ENCODE results near the gene RAB42. TPM values are rescaled to one million over a fixed set of nuclear protein-coding genes. Genes with fewer than 3 reads are reported as not detected.
A peak's percentile ranks its signal among the peaks of the same experiment; 100 is the strongest.

The RAB42 gene
- total and polyA plus RNA-seq, 9 of the 15 experiments (the other 6 are each of a cell fraction or from before 2014, with no cell fraction given) = 0.07 to 0.14 (median 0.12) TPM; not detected in 6

DNA sequence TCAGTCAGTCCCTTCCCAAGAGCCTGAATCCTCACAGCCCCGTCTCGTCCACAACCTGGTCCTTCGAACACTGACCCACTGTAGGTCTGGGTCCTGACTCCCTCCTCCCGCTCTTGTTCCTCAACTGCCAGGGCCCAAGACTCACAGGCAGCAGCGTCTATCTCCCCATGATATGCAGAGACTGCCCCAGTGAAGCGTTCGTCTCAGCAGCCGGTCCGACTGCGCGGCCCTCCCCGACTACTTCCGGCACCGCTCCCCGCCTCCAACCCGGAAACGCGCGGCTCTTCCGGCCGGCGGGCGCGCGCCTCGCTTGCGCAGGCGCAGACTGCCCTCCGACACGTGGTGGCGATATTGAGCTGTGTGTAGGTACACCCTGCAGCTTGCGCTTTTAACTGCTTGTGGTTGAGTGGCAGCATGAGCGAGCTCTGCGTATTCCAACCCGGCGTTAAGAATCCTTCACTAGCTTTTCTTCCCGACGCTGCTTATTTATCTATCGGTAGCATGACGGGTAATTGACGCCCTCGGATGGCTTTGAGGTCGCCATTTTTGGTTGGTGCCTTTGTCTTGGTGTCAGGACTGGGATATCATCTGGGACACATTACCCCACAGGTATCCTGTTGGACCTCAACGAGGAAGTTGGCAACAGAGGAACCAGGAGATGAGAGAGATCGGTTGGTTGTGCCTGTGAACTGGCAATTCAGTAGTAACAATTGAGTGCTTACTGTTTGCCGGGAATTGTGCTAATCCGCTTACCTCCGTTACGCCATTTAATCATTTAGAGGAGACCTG is 51.0 kb downstream of the RAB42 start, which contains the start of gene TAF12 (continued):
- TF ChIP-seq SFPQ (IDR thresholded peaks at IDR 0.05; ENCODE audit: low read depth, low read length) (no peak), CEBPB (tag; IDR thresholded peaks at IDR 0.05) (no peak; the same call in 1 of the 2 replicates), FIP1L1 (IDR thresholded peaks at IDR 0.05; ENCODE audit: low read depth, low read length, poor library complexity, severe bottlenecking) (no peak)

DNA sequence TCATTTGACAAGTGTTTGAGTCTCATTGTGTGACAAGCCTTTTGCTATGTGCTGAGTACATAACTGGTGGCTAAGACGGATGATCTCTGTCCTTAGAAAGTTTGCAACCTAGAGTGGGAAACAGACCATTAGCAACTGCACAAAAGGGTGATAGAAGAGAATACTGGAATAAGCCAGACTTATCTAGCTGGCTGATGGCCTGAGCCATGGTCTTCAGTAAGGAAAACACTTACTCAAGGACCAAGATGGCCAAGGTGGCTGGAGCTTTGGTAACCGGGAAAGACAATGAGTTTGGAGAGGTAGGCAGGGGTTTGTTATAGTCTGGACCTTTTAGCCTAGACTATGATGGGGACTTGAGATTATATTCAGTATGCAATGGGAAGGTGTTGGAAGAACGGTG is 52.4 kb downstream of the RAB42 start:
- CTCF ChIA-PET (ENCODE audit: low intra/inter-chr PET ratio) = interaction anchor here (1.0 to 1.1 kb wide), 2 partner anchors 202 to 233 kb away, joined by 3 to 4 read pairs; no protein-coding TSS in a partner anchor
- Histone ChIP-seq H2AFZ (ENCODE audit: low read depth, low read length) (peak overlapping the region; percentile 75), H3K4me1 (replicated peaks in 1 of 2; ENCODE audit: control insufficient read depth in 2 of 2, insufficient read depth in 2 of 2, low read length in 2 of 2) (peaks cover 34 to 43% of the 10 kb centered on the region in 2 experiments; a peak in 4 of 5 replicates), H3K27ac (ENCODE audit: extremely low read depth, low read depth, low read length) (peak overlapping the region; percentile 95), H3K4me2 (ENCODE audit: insufficient read depth, low read length) (peak overlapping the region; percentile 94), H3K36me3 (ENCODE audit: control insufficient read depth, insufficient read depth, low read length) (peaks cover 15% of the 10 kb centered on the region), H3K9me3 (replicated peaks; ENCODE audit: control insufficient read depth, insufficient read depth, low read depth, low read length) (no peaks in the 10 kb centered on the region), H4K20me1 (replicated peaks; ENCODE audit: control insufficient read depth, insufficient read depth, low read length) (no peaks in the 10 kb centered on the region), H3K9ac (ENCODE audit: insufficient read depth in 1 of 2, low read depth in 2 of 2, low read length in 2 of 2) (peak overlapping the region; percentile 74 to 96; a peak in 3 of 4 replicates), H3K4me3 (peak overlapping the region; percentile 79), H3K9me1 (ENCODE audit: control insufficient read depth, insufficient read depth, low read length) (no peaks in the 10 kb centered on the region), H3K27me3 (ENCODE audit: control insufficient read depth in 2 of 2, insufficient read depth in 2 of 2, low read length in 2 of 2) (no peaks in the 10 kb centered on the region), H3K79me2 (ENCODE audit: control insufficient read depth, insufficient read depth, low read length) (peaks cover 52% of the 10 kb centered on the region)
- DNase-seq (ENCODE audit: extremely low read depth in 1 of 4, low spot score in 3 of 4) (peak in 2 of 4 experiments; percentile 24 to 60), FAIRE-seq (no peak), ATAC-seq (no peak)
- 32% methylated on average over 3 of the region's 3 CpGs for WGBS (ENCODE audit: insufficient coverage, low coverage, missing lambda C conversion rate)
- POLR2A ChIA-PET = interaction anchor here (0.5 to 5.8 kb wide), 13 partner anchors 9 to 704 kb away, joined by 3 to 66 read pairs (median 11); partner anchors contain the start of genes GMEB1 and YTHDF2
- no TSS peak for BruUV-seq (replicated peaks)
- in situ Hi-C loops (cut with MboI) = no loop called here
- intact Hi-C loops (cut with micrococcal nuclease) = loop anchor here (10.0 kb wide), 2 partner anchors 410 to 540 kb away; partner anchors contain the start of genes ATP5IF1, DNAJC8 and SRSF4
- no peak for TF ChIP-seq TAF9B (IDR thresholded peaks at IDR 0.05; ENCODE audit: partially characterized antibody)
- TF ChIP-seq REST (IDR thresholded peaks at IDR 0.05; ENCODE audit: borderline replicate concordance) = peak; percentile 93
- TF ChIP-seq REST (CRISPR knock-in tag; IDR thresholded peaks at IDR 0.05; ENCODE audit: low read depth) = no peak
